HCT116 (cell line): ENCODE measurements around the gene EPHA2. TPM values are rescaled to one million over a fixed set of nuclear protein-coding genes. Genes with fewer than 3 reads are reported as not detected.

Experiments
- ATAC-seq: fragments of 200-7000 bp; cut with Tn5 transposase; 2 replicates; pipeline ENCODE4 v1.9.1; 2020; ENCODE audit warnings: mild to moderate bottlenecking, moderate library complexity
- BruUV-seq: library from RNA; stranded (reverse); fragments of 400-500 nt; replicated peaks from 2 replicates; lab custom pipeline; 2021; lab: Mats Ljungman, UMichigan
- CTCF ChIA-PET: fragments of 300-600 bp; sonication (Branson Sonifier 250); formaldehyde crosslinking; loops from one replicate; lab custom pipeline; 2021; ENCODE audit warnings: antibody characterized with exemption; lab: Charles Lee
- POLR2A ChIA-PET: fragments of 300-600, 350-600 bp; sonication (Branson Sonifier 250); formaldehyde crosslinking; loops from one replicate; lab custom pipeline; 2021; ENCODE audit warnings: antibody characterized with exemption; lab: Charles Lee
- RAD21 ChIA-PET, 2 experiments: fragments of 300-600 bp; sonication (Branson Sonifier 250); formaldehyde crosslinking; loops; one replicate each; lab custom pipeline; 2023; ENCODE audit warnings: low total read pairs in 2 of 2; ENCODE audit not compliant: uncharacterized antibody in 2 of 2, unreplicated experiment in 2 of 2, low non-redundant PET in 1 of 2; lab: Charles Lee
- DNase-seq: peaks from one replicate; pipeline ENCODE4 v3.0.0-alpha.2; 2010; ENCODE audit warnings: low read depth, low spot score
- H2AFZ ChIP-seq: fragments of 200-600 bp; shearing (Covaris generic), sonication (generic); 2 replicates; pipeline ENCODE4 v1.6.1; 2017; ENCODE audit warnings: low read depth, mixed run types, mixed read lengths, antibody characterized with exemption, low read length; ENCODE audit not compliant: poor library complexity, severe bottlenecking
- H3K27ac ChIP-seq: 2 replicates; pipeline ENCODE4 v1.5.1; 2012; ENCODE audit warnings: low read depth, low read length
- H3K27me3 ChIP-seq: fragments of 200-600 bp; sonication (generic); 2 replicates; pipeline ENCODE4 v1.6.1; 2016; ENCODE audit warnings: mixed run types, low read length, mixed read lengths; ENCODE audit not compliant: insufficient read depth
- H3K36me3 ChIP-seq, 2 experiments: fragments of 200-500 bp in 1 of 2; fragments of 200-600 bp in 1 of 2; sonication (Bioruptor generic) in 1 of 2; sonication (generic) in 1 of 2; 2 replicates each; pipeline versions ENCODE4 v1.5.1 to v1.6.1; 2014 to 2016; ENCODE audit warnings: low read length in 2 of 2, inconsistent platforms in 1 of 2, mixed read lengths in 1 of 2, mixed run types in 1 of 2; ENCODE audit not compliant: insufficient read depth in 2 of 2, control insufficient read depth in 1 of 2
- H3K4me1 ChIP-seq, 2 experiments: fragments of 200-600 bp in 1 of 2; sonication (generic) in 1 of 2; 2 replicates each; pipeline versions ENCODE4 v1.5.1 to v1.6.1; 2012 to 2017; ENCODE audit warnings: low read length in 2 of 2, inconsistent platforms in 1 of 2, mild to moderate bottlenecking in 1 of 2, mixed read lengths in 1 of 2, mixed run types in 1 of 2, moderate library complexity in 1 of 2; ENCODE audit not compliant: insufficient read depth in 2 of 2, control insufficient read depth in 1 of 2
- H3K4me2 ChIP-seq: fragments of 200-600 bp; sonication (generic); 2 replicates; pipeline ENCODE4 v1.6.1; 2017; ENCODE audit warnings: mixed run types, low read length, mixed read lengths
- H3K4me3 ChIP-seq, 2 experiments: fragments of 200-600 bp in 1 of 2; sonication (generic) in 1 of 2; replicated peaks in 1 of 2; 2 replicates each; pipeline ENCODE4 v1.5.1; 2011 to 2016; ENCODE audit warnings: low read length in 2 of 2, control low read depth in 1 of 2, low read depth in 1 of 2, mild to moderate bottlenecking in 1 of 2, mixed read lengths in 1 of 2, mixed run types in 1 of 2
- H3K79me2 ChIP-seq: fragments of 200-600 bp; sonication (generic); 2 replicates; pipeline ENCODE4 v1.6.1; 2017; ENCODE audit warnings: mild to moderate bottlenecking, mixed run types, low read length, moderate library complexity, mixed read lengths; ENCODE audit not compliant: insufficient read depth
- H3K9ac ChIP-seq: fragments of 200-600 bp; sonication (generic); 2 replicates; pipeline ENCODE4 v1.6.1; 2016; ENCODE audit warnings: low read length, mixed read lengths
- H3K9me2 ChIP-seq: fragments of 200-600 bp; sonication (generic), shearing (Covaris generic); 2 replicates; pipeline ENCODE4 v1.6.1; 2017; ENCODE audit warnings: mixed run types, mild to moderate bottlenecking, moderate library complexity; ENCODE audit not compliant: insufficient read depth
- H3K9me3 ChIP-seq, 2 experiments: fragments of 200-500 bp in 1 of 2; fragments of 200-600 bp in 1 of 2; sonication (Bioruptor generic) in 1 of 2; sonication (generic) in 1 of 2; 2 replicates each; pipeline ENCODE4 v1.6.1; 2014 to 2017; ENCODE audit warnings: low read length in 2 of 2, mixed read lengths in 2 of 2, inconsistent platforms in 1 of 2, low read depth in 1 of 2, mild to moderate bottlenecking in 1 of 2, mixed run types in 1 of 2, moderate library complexity in 1 of 2; ENCODE audit not compliant: control insufficient read depth in 1 of 2, insufficient read depth in 1 of 2
- H4K20me1 ChIP-seq: fragments of 200-600 bp; sonication (generic), shearing (Covaris generic); 2 replicates; pipeline ENCODE4 v1.6.1; 2017; ENCODE audit warnings: mixed run types, mild to moderate bottlenecking, moderate library complexity; ENCODE audit not compliant: insufficient read depth
- ATF3 ChIP-seq: IDR thresholded peaks from 2 replicates; pipeline ENCODE4 v1.6.1; 2012
- CTCF ChIP-seq, 3 experiments: fragments of 200-600 bp in 1 of 3; sonication (generic) in 1 of 3; IDR thresholded peaks in 2 of 3; conservative IDR thresholded peaks in 1 of 3; 2 replicates each; pipeline ENCODE4 v1.5.1; 2012 to 2017; ENCODE audit warnings: low read depth in 2 of 3, low read length in 2 of 3, antibody characterized with exemption in 1 of 3, borderline replicate concordance in 1 of 3, control low read depth in 1 of 3, mild to moderate bottlenecking in 1 of 3, mixed read lengths in 1 of 3, mixed run types in 1 of 3, moderate library complexity in 1 of 3; ENCODE audit not compliant: insufficient read depth in 1 of 3
- SP1 ChIP-seq: IDR thresholded peaks from 2 replicates; pipeline ENCODE4 v1.6.1; 2012; ENCODE audit warnings: low read depth
- SRF ChIP-seq: IDR thresholded peaks from 2 replicates; pipeline ENCODE4 v1.6.1; 2012; ENCODE audit warnings: low read depth
- ZBTB33 ChIP-seq: IDR thresholded peaks from 2 replicates; pipeline ENCODE4 v1.6.1; 2011; ENCODE audit warnings: mild to moderate bottlenecking, low read length, moderate library complexity; ENCODE audit not compliant: insufficient replicate concordance; ENCODE audit errors: extremely low read depth
- intact Hi-C: fragments of 100-400 bp; cut with micrococcal nuclease; formaldehyde crosslinking; loops from 2 replicates; pipeline ENCODE4 v1.10.0; 2022
- total RNA-seq: library from RNA; stranded (reverse); gene quantifications from one replicate; pipeline ENCODE4 v1.2.1, GENCODE V29; 2021; ENCODE audit not compliant: unreplicated experiment

The EPHA2 gene
- total RNA-seq, 1 experiment from 2014 or later: 164 TPM

- no peak overlapping the region for H2AFZ ChIP-seq
- ATAC-seq: no peak
- TF ChIP-seq ZBTB33 (no peak), CTCF (IDR thresholded peaks at IDR 0.05 in 2 of 3, conservative IDR thresholded peaks at IDR 0.05 in 1 of 3; ENCODE audit: borderline replicate concordance in 1 of 3, insufficient read depth in 1 of 3, low read depth in 2 of 3, low read length in 2 of 3) (no peak), ATF3 (no peak), SRF (no peak), SP1 (no peak)
- no peak overlapping the region for H3K4me3 ChIP-seq
- peaks cover 0 to 8% of the 10 kb centered on the region in 2 experiments; a peak in 3 of 4 replicates for H3K4me1 ChIP-seq
- ChIA-PET RAD21 (no interaction called here), CTCF (no interaction called here), POLR2A (no interaction called here)
- DNase-seq: no peak
- intact Hi-C loops: no loop called here
- H3K27ac ChIP-seq: 0 out of 2 replicates have a peak overlapping the region, but pooled peaks have one; percentile 14
- H3K36me3 ChIP-seq: peaks cover 79 to 84% of the 10 kb centered on the region in 2 experiments
- H3K9ac ChIP-seq: no peak overlapping the region
- H3K27me3 ChIP-seq: no peaks in the 10 kb centered on the region
- no peak overlapping the region for H3K4me2 ChIP-seq
- no peaks in the 10 kb centered on the region for H3K9me2 ChIP-seq
- peaks cover 56% of the 10 kb centered on the region for H3K79me2 ChIP-seq
- H3K9me3 ChIP-seq: no peaks in the 10 kb centered on the region
- no TSS peak for BruUV-seq
- no peaks in the 10 kb centered on the region; the same call in 1 of the 2 replicates for H4K20me1 ChIP-seq
Measured at GRCh38 chr1:16127676-16128337, 28.1 kb downstream of the EPHA2 start.
